IMR-90 (cell line): Measurements from ENCODE around the gene PRKCH. TPM values are rescaled to one million over a fixed set of nuclear protein-coding genes. Genes with fewer than 3 reads are reported as not detected.
A peak's percentile ranks its signal among the peaks of the same experiment; 100 is the strongest.

Experiments used
- ATAC-seq: fragments of 200-7000 bp; cut with Tn5 transposase; 2 replicates; pipeline ENCODE4 v1.9.1; 2020; ENCODE audit warnings: low read depth, mild to moderate bottlenecking, moderate library complexity
- BruUV-seq: library from RNA; stranded (reverse); fragments of 400-500 nt; replicated peaks from 2 replicates; lab custom pipeline; 2021; lab: Mats Ljungman, UMichigan
- CTCF ChIA-PET: fragments of 300-600 bp; formaldehyde crosslinking; extraction: SDS; loops from one replicate; lab custom pipeline; 2021; ENCODE audit warnings: antibody characterized with exemption; lab: Yijun Ruan, JAX
- POLR2A ChIA-PET: fragments of 300-600 bp; sonication (Branson Sonifier 250); formaldehyde crosslinking; loops from one replicate; lab custom pipeline; 2022; ENCODE audit warnings: antibody characterized with exemption; ENCODE audit not compliant: unreplicated experiment; lab: Charles Lee
- DNase-seq: peaks from one replicate; pipeline ENCODE4 v3.0.0; 2013
- H2AFZ ChIP-seq: replicated peaks from 2 replicates; pipeline ENCODE3; 2013; ENCODE audit warnings: low read length, mild to moderate bottlenecking; ENCODE audit not compliant: poor library complexity
- H2AK5ac ChIP-seq: 2 replicates; pipeline ENCODE4 v1.6.1; 2013; ENCODE audit warnings: low read depth, low read length, inconsistent platforms
- H2AK9ac ChIP-seq: replicated peaks from 2 replicates; pipeline ENCODE3; 2013; ENCODE audit warnings: mild to moderate bottlenecking, low read depth, low read length, moderate library complexity; ENCODE audit not compliant: poor library complexity
- H2BK120ac ChIP-seq: 2 replicates; pipeline ENCODE4 v1.6.1; 2013; ENCODE audit warnings: low read depth, low read length, inconsistent platforms
- H2BK15ac ChIP-seq: 3 replicates; pipeline ENCODE4 v1.6.1; 2013; ENCODE audit warnings: low read depth, low read length, inconsistent platforms
- H2BK20ac ChIP-seq: 2 replicates; pipeline ENCODE4 v1.6.1; 2013; ENCODE audit warnings: low read depth, mild to moderate bottlenecking, inconsistent platforms, low read length, moderate library complexity
- H2BK5ac ChIP-seq: 2 replicates; pipeline ENCODE4 v1.6.1; 2013; ENCODE audit warnings: mild to moderate bottlenecking, low read depth, low read length, inconsistent platforms; ENCODE audit not compliant: poor library complexity, severe bottlenecking
- H3K14ac ChIP-seq: replicated peaks from 2 replicates; pipeline ENCODE4 v1.6.1; 2013; ENCODE audit warnings: low read depth, low read length, inconsistent platforms
- H3K18ac ChIP-seq: 2 replicates; pipeline ENCODE4 v1.6.1; 2013; ENCODE audit warnings: low read depth, low read length, control low read depth
- H3K23ac ChIP-seq: 2 replicates; pipeline ENCODE4 v1.6.1; 2013; ENCODE audit warnings: low read depth, low read length, inconsistent platforms
- H3K27ac ChIP-seq: 2 replicates; pipeline ENCODE4 v1.5.1; 2013; ENCODE audit warnings: mild to moderate bottlenecking, control low read depth, low read length; ENCODE audit not compliant: insufficient read depth
- H3K27me3 ChIP-seq: 2 replicates; pipeline ENCODE4 v1.6.1; 2013; ENCODE audit warnings: low read length; ENCODE audit not compliant: control insufficient read depth, insufficient read depth
- H3K36me3 ChIP-seq: 2 replicates; pipeline ENCODE4 v1.6.1; 2013; ENCODE audit warnings: low read length, mixed read lengths; ENCODE audit not compliant: control insufficient read depth, insufficient read depth
- H3K4ac ChIP-seq: 2 replicates; pipeline ENCODE4 v1.6.1; 2013; ENCODE audit warnings: low read depth, low read length, inconsistent platforms
- H3K4me1 ChIP-seq: 2 replicates; pipeline ENCODE4 v1.6.1; 2013; ENCODE audit warnings: low read length, mixed read lengths; ENCODE audit not compliant: control insufficient read depth, insufficient read depth
- H3K4me2 ChIP-seq: 2 replicates; pipeline ENCODE4 v1.6.1; 2013; ENCODE audit warnings: low read depth, mild to moderate bottlenecking, control low read depth, low read length, moderate library complexity
- H3K4me3 ChIP-seq: 2 replicates; pipeline ENCODE4 v1.5.1; 2013; ENCODE audit warnings: low read depth, mild to moderate bottlenecking, control low read depth, low read length, moderate library complexity; ENCODE audit not compliant: insufficient read depth
- H3K56ac ChIP-seq: 2 replicates; pipeline ENCODE4 v1.6.1; 2013; ENCODE audit warnings: low read length, inconsistent platforms; ENCODE audit not compliant: insufficient read depth; ENCODE audit errors: extremely low read depth
- H3K79me1 ChIP-seq, 2 experiments: 2 replicates each; pipeline ENCODE4 v1.6.1; 2013; ENCODE audit warnings: low read length in 2 of 2, inconsistent platforms in 1 of 2, low read depth in 1 of 2
- H3K9ac ChIP-seq: 2 replicates; pipeline ENCODE4 v1.6.1; 2013; ENCODE audit warnings: low read depth, low read length, control low read depth
- H3K9me1 ChIP-seq: 2 replicates; pipeline ENCODE4 v1.6.1; 2013; ENCODE audit warnings: low read length, inconsistent platforms; ENCODE audit not compliant: insufficient read depth
- H3K9me3 ChIP-seq: 2 replicates; pipeline ENCODE4 v1.6.1; 2013; ENCODE audit warnings: low read length; ENCODE audit not compliant: control insufficient read depth, insufficient read depth
- H4K20me1 ChIP-seq: 2 replicates; pipeline ENCODE4 v1.6.1; 2013; ENCODE audit warnings: low read length, inconsistent platforms; ENCODE audit not compliant: insufficient read depth
- H4K5ac ChIP-seq: 2 replicates; pipeline ENCODE4 v1.6.1; 2013; ENCODE audit warnings: mild to moderate bottlenecking, low read depth, low read length, control low read depth
- H4K8ac ChIP-seq, 2 experiments: 2 replicates each; pipeline ENCODE4 v1.6.1; 2013; ENCODE audit warnings: low read depth in 2 of 2, low read length in 2 of 2, control low read depth in 1 of 2, inconsistent platforms in 1 of 2
- H4K91ac ChIP-seq: 2 replicates; pipeline ENCODE4 v1.6.1; 2013; ENCODE audit warnings: low read depth, low read length, inconsistent platforms; ENCODE audit not compliant: insufficient read depth
- BHLHE40 ChIP-seq: fragments of 150-350 bp; IDR thresholded peaks from 2 replicates; pipeline ENCODE4 v1.6.1; 2016; ENCODE audit warnings: mild to moderate bottlenecking, low read depth, low read length
- CEBPB ChIP-seq: IDR thresholded peaks from 2 replicates; pipeline ENCODE4 v1.6.1; 2012; ENCODE audit warnings: low read depth, low read length, improper control_type of control experiment
- CHD1 ChIP-seq: IDR thresholded peaks from 2 replicates; pipeline ENCODE4 v1.6.1; 2012; ENCODE audit warnings: low read depth, low read length, improper control_type of control experiment
- CTCF ChIP-seq: conservative IDR thresholded peaks from 2 replicates; pipeline ENCODE4 v1.5.1; 2012; ENCODE audit warnings: mild to moderate bottlenecking, low read depth, low read length, improper control_type of control experiment
- FOS ChIP-seq: fragments of 150-350 bp; IDR thresholded peaks from 2 replicates; pipeline ENCODE4 v1.6.1; 2016; ENCODE audit warnings: low read depth, low read length
- MAFK ChIP-seq: IDR thresholded peaks from 2 replicates; pipeline ENCODE4 v1.6.1; 2012; ENCODE audit warnings: low read depth, low read length, improper control_type of control experiment
- MAZ ChIP-seq: IDR thresholded peaks from 2 replicates; pipeline ENCODE4 v1.6.1; 2012; ENCODE audit warnings: low read depth, mild to moderate bottlenecking, low read length, improper control_type of control experiment, moderate library complexity, borderline replicate concordance
- MXI1 ChIP-seq: IDR thresholded peaks from 2 replicates; pipeline ENCODE4 v1.6.1; 2012; ENCODE audit warnings: low read depth, mild to moderate bottlenecking, low read length, moderate library complexity, borderline replicate concordance
- NFE2L2 ChIP-seq: fragments of 150-350 bp; IDR thresholded peaks from 2 replicates; pipeline ENCODE4 v1.6.1; 2016; ENCODE audit warnings: low read depth, mild to moderate bottlenecking, low read length
- POLR2A ChIP-seq: IDR thresholded peaks from 2 replicates; pipeline ENCODE4 v1.6.1; 2012; ENCODE audit warnings: mild to moderate bottlenecking, low read depth, low read length
- RAD21 ChIP-seq: IDR thresholded peaks from 2 replicates; pipeline ENCODE4 v1.6.1; 2012; ENCODE audit warnings: low read length, improper control_type of control experiment
- RCOR1 ChIP-seq: IDR thresholded peaks from 2 replicates; pipeline ENCODE4 v1.6.1; 2012; ENCODE audit warnings: mild to moderate bottlenecking, low read length, improper control_type of control experiment; ENCODE audit not compliant: insufficient replicate concordance
- RFX5 ChIP-seq: IDR thresholded peaks from 2 replicates; pipeline ENCODE4 v1.8.0; 2012; ENCODE audit warnings: low read depth, mild to moderate bottlenecking, low read length, moderate library complexity
- WGBS, 2 experiments: methylation state at CpG; one replicate each; pipeline versions ENCODE4 v1.1.5 to v1.1.7; 2013; ENCODE audit warnings: missing lambda C conversion rate in 2 of 2; ENCODE audit not compliant: insufficient read length in 1 of 2; ENCODE audit errors: extremely low coverage in 2 of 2; 5-methylcytosine and 5-hydroxymethylcytosine counted together
- dilution Hi-C: fragments of 300-500 bp; cut with HindIII; formaldehyde crosslinking; loops from one replicate; pipeline ENCODE4 v1.14.3; 2018; ENCODE audit warnings: low sequenced_read_pairs; ENCODE audit not compliant: unreplicated experiment
- in situ Hi-C: fragments of 300-500 bp; cut with MboI; formaldehyde crosslinking; loops from 3 replicates; pipeline ENCODE4 v1.14.3; 2019; ENCODE audit warnings: low sequenced_read_pairs, inconsistent platforms, mixed read lengths
- intact Hi-C: fragments of 100-400 bp; cut with micrococcal nuclease; formaldehyde crosslinking; loops from 2 replicates; pipeline ENCODE4 v1.10.0; 2022
- polyA plus RNA-seq, 3 experiments: library from polyadenylated mRNA; depleted of rRNA; stranded (reverse); fragments of >200 nt; gene quantifications; 2 replicates each; pipeline ENCODE4 v1.2.3, GENCODE V29; 2012; ENCODE audit warnings: low replicate concordance in 1 of 3
- total RNA-seq: library from RNA; depleted of rRNA; stranded (reverse); fragments of >200 nt; gene quantifications from 2 replicates; pipeline ENCODE4 v1.2.3, GENCODE V29; 2012
- TF ChIP-seq, protein P1 (sequence below): fragments of 150-350 bp; IDR thresholded peaks from 2 replicates; pipeline ENCODE4 v1.6.1; 2017; ENCODE audit warnings: mild to moderate bottlenecking, antibody characterized with exemption, low read length, low read depth
- TF ChIP-seq, protein P2 (sequence below): fragments of 150-350 bp; IDR thresholded peaks from 2 replicates; pipeline ENCODE4 v1.6.1; 2016; ENCODE audit warnings: low read depth, mild to moderate bottlenecking, low read length, moderate library complexity, borderline replicate concordance

The PRKCH gene
- total and polyA plus RNA-seq, 2 of the 4 experiments (the other 2 are of a cell fraction): 1.6 to 2.3 TPM

- Histone ChIP-seq H3K4me2 (no peak overlapping the region), H3K79me1 (no peaks in the 10 kb centered on the region), H4K5ac (no peak overlapping the region), H2AK5ac (no peak overlapping the region), H3K4me3 (no peak overlapping the region), H4K20me1 (no peaks in the 10 kb centered on the region), H3K27ac (no peak overlapping the region), H3K9me3 (no peaks in the 10 kb centered on the region), H2BK20ac (no peak overlapping the region), H3K4ac (no peak overlapping the region), H3K56ac (no peak overlapping the region), H2BK15ac (no peak overlapping the region), H3K18ac (no peak overlapping the region), H2BK120ac (no peak overlapping the region), H2AFZ (no peak overlapping the region), H2AK9ac (no peak overlapping the region), H3K36me3 (no peaks in the 10 kb centered on the region), H3K9ac (no peak overlapping the region), H4K91ac (no peak overlapping the region), H3K9me1 (0 out of 2 replicates have a peak, but pooled peaks cover 1% of the 10 kb centered on the region), H2BK5ac (no peak overlapping the region), H4K8ac (no peak overlapping the region), H3K27me3 (peaks cover 21% of the 10 kb centered on the region), H3K14ac (no peak overlapping the region), H3K23ac (no peak overlapping the region), H3K4me1 (peaks cover 2% of the 10 kb centered on the region)
- WGBS, 2 experiments: no CpG with 5 or more reads among the region's 3 CpGs
- POLR2A ChIA-PET: no interaction called here
- DNase-seq (peak; percentile 15), ATAC-seq (no peak)
- in situ Hi-C loops (no loop called here), intact Hi-C loops (no loop called here), dilution Hi-C loops (no loop called here)
- BruUV-seq: no TSS peak
- CTCF ChIA-PET: no interaction called here
- TF ChIP-seq RAD21: no peak
- TF ChIP-seq POLR2A: no peak
- no peak for TF ChIP-seq CTCF
- no peak for TF ChIP-seq RFX5
- TF ChIP-seq MAZ: no peak
- TF ChIP-seq, protein P1, sequence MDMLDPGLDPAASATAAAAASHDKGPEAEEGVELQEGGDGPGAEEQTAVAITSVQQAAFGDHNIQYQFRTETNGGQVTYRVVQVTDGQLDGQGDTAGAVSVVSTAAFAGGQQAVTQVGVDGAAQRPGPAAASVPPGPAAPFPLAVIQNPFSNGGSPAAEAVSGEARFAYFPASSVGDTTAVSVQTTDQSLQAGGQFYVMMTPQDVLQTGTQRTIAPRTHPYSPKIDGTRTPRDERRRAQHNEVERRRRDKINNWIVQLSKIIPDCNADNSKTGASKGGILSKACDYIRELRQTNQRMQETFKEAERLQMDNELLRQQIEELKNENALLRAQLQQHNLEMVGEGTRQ: no peak
- TF ChIP-seq MAFK: no peak
- no peak for TF ChIP-seq BHLHE40
- TF ChIP-seq RCOR1: no peak
- no peak for TF ChIP-seq CHD1
- no peak for TF ChIP-seq CEBPB
- TF ChIP-seq, protein P2, sequence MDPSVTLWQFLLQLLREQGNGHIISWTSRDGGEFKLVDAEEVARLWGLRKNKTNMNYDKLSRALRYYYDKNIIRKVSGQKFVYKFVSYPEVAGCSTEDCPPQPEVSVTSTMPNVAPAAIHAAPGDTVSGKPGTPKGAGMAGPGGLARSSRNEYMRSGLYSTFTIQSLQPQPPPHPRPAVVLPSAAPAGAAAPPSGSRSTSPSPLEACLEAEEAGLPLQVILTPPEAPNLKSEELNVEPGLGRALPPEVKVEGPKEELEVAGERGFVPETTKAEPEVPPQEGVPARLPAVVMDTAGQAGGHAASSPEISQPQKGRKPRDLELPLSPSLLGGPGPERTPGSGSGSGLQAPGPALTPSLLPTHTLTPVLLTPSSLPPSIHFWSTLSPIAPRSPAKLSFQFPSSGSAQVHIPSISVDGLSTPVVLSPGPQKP: no peak
- no peak for TF ChIP-seq MXI1
- no peak for TF ChIP-seq FOS
- no peak for TF ChIP-seq NFE2L2
Measured at GRCh38 chr14:61434311-61434710, 112.9 kb downstream of the PRKCH start.
